ENCODE results near the gene ARF1. TPM values are rescaled to one million over a fixed set of nuclear protein-coding genes. Genes with fewer than 3 reads are reported as not detected.

The ARF1 gene
- total and polyA plus RNA-seq, 2 of the 8 experiments (the other 6 are each of a cell fraction or from before 2014, with no cell fraction given): 265 to 471 TPM

DNA sequence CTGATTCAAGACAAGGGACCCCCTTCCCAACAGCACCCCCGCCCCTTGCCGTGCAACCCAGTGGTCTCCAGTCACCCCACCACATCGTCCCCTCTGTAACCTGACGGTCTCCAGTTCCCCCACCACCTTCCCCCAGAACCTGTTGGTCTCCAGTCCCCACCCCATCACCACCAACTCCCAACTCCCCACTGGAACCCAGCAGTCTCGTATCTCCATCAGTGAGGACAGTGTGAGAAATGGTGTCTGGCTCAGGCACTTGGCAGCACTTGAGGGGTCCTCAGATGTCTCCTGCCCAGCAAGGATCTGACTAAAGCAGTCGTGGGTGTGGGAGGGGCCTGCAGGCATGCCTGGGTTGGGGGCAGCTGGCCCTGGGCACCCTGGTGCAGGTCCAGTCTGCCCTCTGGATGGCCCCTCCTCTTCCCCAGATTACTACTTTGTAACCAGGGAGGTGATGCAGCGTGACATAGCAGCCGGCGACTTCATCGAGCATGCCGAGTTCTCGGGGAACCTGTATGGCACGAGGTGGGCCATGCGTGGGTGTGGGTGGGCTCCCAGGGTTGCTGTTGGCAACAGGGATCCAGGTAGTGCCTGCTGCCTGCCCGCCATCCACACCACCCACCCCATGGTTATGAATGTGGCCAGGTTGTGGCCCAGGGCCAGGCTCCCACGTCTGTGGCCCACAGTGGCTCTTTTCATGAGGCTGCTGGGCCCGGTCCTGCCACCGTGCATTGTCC lies 64.1 kb downstream of the ARF1 start:
- Histone ChIP-seq H2BK12ac (ENCODE audit: low read depth, low read length) (no peak overlapping the region), H3K36me3 (ENCODE audit: control insufficient read depth in 2 of 4, insufficient read depth in 4 of 4, low read length in 3 of 4) (no peaks in the 10 kb centered on the region), H2BK15ac (ENCODE audit: low read length) (no peak overlapping the region), H2BK20ac (ENCODE audit: low read length) (no peak overlapping the region), H3K14ac (ENCODE audit: insufficient read length) (no peak overlapping the region), H4K5ac (ENCODE audit: insufficient read length, low read depth, low read length) (no peak overlapping the region), H3K27me3 (replicated peaks in 1 of 4; ENCODE audit: control insufficient read depth in 3 of 4, extremely low read depth in 1 of 4, insufficient read depth in 3 of 4, low read length in 3 of 4) (no peaks in the 10 kb centered on the region), H3K23ac (ENCODE audit: insufficient read length) (no peak overlapping the region), H3K27ac (ENCODE audit: low read depth, low read length) (no peak overlapping the region), H3K9me3 (ENCODE audit: insufficient read depth in 2 of 2, low read depth in 1 of 2, low read length in 1 of 2) (no peaks in the 10 kb centered on the region), H3K4me2 (ENCODE audit: insufficient read depth in 1 of 2, low read depth in 2 of 2, low read length in 2 of 2) (no peak overlapping the region), H3K4me3 (ENCODE audit: extremely low read depth in 1 of 4, insufficient read depth in 2 of 4, low read depth in 3 of 4, low read length in 4 of 4) (no peak overlapping the region), H3K79me1 (ENCODE audit: low read depth, low read length) (peaks cover 15% of the 10 kb centered on the region), H2AFZ (ENCODE audit: low read length) (no peak overlapping the region), H3K4me1 (replicated peaks in 1 of 4; ENCODE audit: control insufficient read depth in 3 of 4, insufficient read depth in 4 of 4, low read length in 3 of 4) (peaks cover 0 to 10% (median 5%) of the 10 kb centered on the region in 4 experiments; a peak in 3 of 7 replicates), H4K20me1 (replicated peaks in 1 of 2; ENCODE audit: control insufficient read depth in 1 of 2, insufficient read depth in 2 of 2, low read length in 2 of 2) (peaks cover 8 to 26% of the 10 kb centered on the region in 2 experiments), H2BK5ac (ENCODE audit: low read depth, low read length) (no peak overlapping the region), H3K18ac (ENCODE audit: extremely low read depth, low read length) (no peak overlapping the region), H4K8ac (ENCODE audit: extremely low read depth, insufficient read depth, low read length) (peak overlapping the region; percentile 5; the same call in 1 of the 2 replicates), H3K4ac (replicated peaks; ENCODE audit: insufficient read length, low read depth, low read length) (no peak overlapping the region), H2AK5ac (ENCODE audit: low read depth, low read length) (no peak overlapping the region), H3K9ac (replicated peaks in 1 of 4; ENCODE audit: extremely low read depth in 1 of 4, low read depth in 3 of 4, low read length in 3 of 4) (no peak overlapping the region), H3K79me2 (ENCODE audit: control insufficient read depth in 1 of 2, insufficient read depth in 2 of 2, low read length in 2 of 2) (peaks cover 0 to 33% of the 10 kb centered on the region in 2 experiments; a peak in 3 of 4 replicates), H3K23me2 (ENCODE audit: low read depth, low read length) (no peaks in the 10 kb centered on the region; the same call in 1 of the 2 replicates), H4K91ac (replicated peaks; ENCODE audit: insufficient read length, low read length) (no peak overlapping the region), H3K56ac (replicated peaks; ENCODE audit: insufficient read length, low read depth, low read length) (no peak overlapping the region), H2BK120ac (replicated peaks; ENCODE audit: low read depth, low read length) (no peak overlapping the region)
- ChIA-PET CTCF (ENCODE audit: partially characterized antibody) (no interaction called here), POLR2A (ENCODE audit: partially characterized antibody) (interaction anchor here (1.0 kb wide), 1 partner anchor 19 kb away, joined by 3 read pairs; no protein-coding TSS in a partner anchor)
- DNase-seq (ENCODE audit: low read depth in 1 of 2, low spot score in 2 of 2) (no peak), FAIRE-seq (no peak)
- WGBS, 2 experiments (ENCODE audit: extremely low coverage in 1 of 2, insufficient coverage in 1 of 2, insufficient read length in 1 of 2, insufficient replicate concordance in 2 of 2, low coverage in 1 of 2, low lambda C conversion rate in 2 of 2, missing lambda C conversion rate in 1 of 2): 89% methylated on average over 16 of the region's 18 CpGs; no CpG with 5 or more reads in 1 of the 2 experiments
- TF ChIP-seq, protein P1, sequence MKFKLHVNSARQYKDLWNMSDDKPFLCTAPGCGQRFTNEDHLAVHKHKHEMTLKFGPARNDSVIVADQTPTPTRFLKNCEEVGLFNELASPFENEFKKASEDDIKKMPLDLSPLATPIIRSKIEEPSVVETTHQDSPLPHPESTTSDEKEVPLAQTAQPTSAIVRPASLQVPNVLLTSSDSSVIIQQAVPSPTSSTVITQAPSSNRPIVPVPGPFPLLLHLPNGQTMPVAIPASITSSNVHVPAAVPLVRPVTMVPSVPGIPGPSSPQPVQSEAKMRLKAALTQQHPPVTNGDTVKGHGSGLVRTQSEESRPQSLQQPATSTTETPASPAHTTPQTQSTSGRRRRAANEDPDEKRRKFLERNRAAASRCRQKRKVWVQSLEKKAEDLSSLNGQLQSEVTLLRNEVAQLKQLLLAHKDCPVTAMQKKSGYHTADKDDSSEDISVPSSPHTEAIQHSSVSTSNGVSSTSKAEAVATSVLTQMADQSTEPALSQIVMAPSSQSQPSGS (IDR thresholded peaks at IDR 0.05; ENCODE audit: low read length): no peak
- no peak for TF ChIP-seq SP1 (IDR thresholded peaks at IDR 0.05; ENCODE audit: low read depth, low read length)
- no peak for TF ChIP-seq GTF2F1 (IDR thresholded peaks at IDR 0.05; ENCODE audit: borderline replicate concordance, low read depth, low read length)
- TF ChIP-seq RBBP5 (IDR thresholded peaks at IDR 0.05; ENCODE audit: borderline replicate concordance, low read depth, low read length): no peak
- TF ChIP-seq POLR2AphosphoS5 (IDR thresholded peaks at IDR 0.05; ENCODE audit: low read depth, low read length): no peak
- TF ChIP-seq SUZ12 (IDR thresholded peaks at IDR 0.05; ENCODE audit: low read length): no peak
- no peak for TF ChIP-seq CHD1 (IDR thresholded peaks at IDR 0.05; ENCODE audit: low read depth, low read length)
- no peak for TF ChIP-seq CBX5 (IDR thresholded peaks at IDR 0.05; ENCODE audit: low read depth, low read length)
- no peak for TF ChIP-seq CBX8 (IDR thresholded peaks at IDR 0.05; ENCODE audit: borderline replicate concordance, low read depth, low read length)
- no peak for TF ChIP-seq SRF (IDR thresholded peaks at IDR 0.05; ENCODE audit: low read depth, low read length)
- TF ChIP-seq ZNF274 (IDR thresholded peaks at IDR 0.05; ENCODE audit: borderline replicate concordance, extremely low read depth, low read length): no peak
